Measurements from ENCODE around the gene SKAP1.
"Not testable (repeated sequence)": the region's sequence is repeated elsewhere in the genome, so short reads cannot be mapped to it uniquely, and the experiment has no call there.

The SKAP1 gene

DNA sequence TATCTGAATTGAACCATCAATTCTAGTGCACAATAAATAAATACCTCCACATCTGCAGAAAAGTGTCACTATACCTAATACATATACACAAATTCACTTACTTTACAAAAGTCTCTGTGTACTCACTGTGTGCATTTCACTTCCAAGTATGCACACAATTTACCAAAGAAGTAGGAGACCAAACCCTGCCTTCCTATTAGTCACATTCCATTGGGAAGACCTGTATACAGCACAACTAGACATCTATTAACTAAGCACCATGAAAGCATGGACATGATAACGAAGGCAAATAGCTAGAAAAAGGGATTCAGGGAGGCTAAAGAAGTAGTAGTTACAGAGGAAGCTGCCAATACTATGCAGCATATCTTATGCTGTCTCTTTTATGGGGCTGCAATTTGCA lies 183.0 kb downstream of the SKAP1 start:
- DNase-seq (ENCODE audit: low read depth in 2 of 2, low spot score in 1 of 2), result no peak

- no peak for DNase-seq (ENCODE audit: low read depth in 2 of 2, low spot score in 1 of 2)
These were observed 183.4 kb downstream of the SKAP1 start for GRCh38 chr17:48246612-48247011.

DNA sequence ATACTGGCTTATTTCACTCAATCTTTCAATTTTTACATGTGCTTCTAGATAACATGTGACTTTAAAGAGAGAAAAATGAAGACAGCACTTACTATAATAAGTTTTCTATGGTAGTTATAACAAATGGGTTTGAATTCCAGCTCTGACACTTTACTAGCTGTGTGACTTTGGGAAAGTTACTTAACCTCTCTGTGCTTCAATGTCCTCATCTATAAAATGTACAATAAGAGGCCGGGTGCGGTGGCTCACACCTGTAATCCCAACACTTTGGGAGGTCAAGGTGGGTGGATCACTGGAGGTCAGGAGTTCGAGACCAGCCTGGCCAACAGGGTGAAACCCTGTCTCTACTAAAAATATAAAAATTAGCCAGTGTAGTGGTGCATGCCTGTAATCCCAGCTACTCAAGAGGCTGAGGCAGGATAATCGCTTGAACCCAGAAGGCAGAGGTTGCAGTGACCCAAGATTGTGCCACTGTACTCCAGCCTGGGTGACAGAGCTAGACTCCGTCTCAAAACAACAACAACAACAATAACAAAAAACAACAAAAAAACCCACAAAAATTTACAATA lies 184.5 kb downstream of the SKAP1 start:
- not testable (repeated sequence) for DNase-seq (ENCODE audit: low read depth in 2 of 2, low spot score in 1 of 2)

- DNase-seq (ENCODE audit: low read depth in 2 of 2, low spot score in 1 of 2), result no peak
These were observed 185.2 kb downstream of the SKAP1 start for GRCh38 chr17:48244814-48245213.

DNA sequence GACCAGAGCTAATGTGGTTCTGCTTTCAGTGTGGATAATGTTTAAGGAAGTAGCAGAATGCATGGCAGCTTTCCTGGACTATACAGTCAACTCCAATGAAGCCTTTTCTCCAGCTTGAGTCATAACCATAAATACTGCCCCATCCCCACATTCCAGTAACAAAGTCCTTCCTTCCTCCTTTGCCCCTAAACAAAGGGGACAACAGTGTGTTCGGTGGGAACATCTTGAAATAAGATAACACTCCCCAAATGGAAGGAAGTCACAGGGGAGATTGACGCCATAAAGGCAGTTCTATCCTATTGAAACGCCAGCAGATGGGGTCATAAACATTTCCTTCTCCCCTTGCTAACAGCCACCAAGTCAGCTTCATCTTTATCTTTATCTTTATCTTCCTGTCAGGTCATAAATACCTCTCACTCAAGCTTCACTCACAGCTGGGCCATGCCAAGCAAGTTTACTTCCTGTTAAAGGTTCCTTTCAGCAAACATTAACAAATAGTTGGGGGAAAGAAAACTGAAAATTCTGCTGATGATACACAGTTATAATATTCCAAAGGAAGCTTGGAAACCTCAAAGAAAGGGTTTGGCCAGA lies 185.8 kb downstream of the SKAP1 start:
- DNase-seq (ENCODE audit: low read depth in 2 of 2, low spot score in 1 of 2), result no peak

DNA sequence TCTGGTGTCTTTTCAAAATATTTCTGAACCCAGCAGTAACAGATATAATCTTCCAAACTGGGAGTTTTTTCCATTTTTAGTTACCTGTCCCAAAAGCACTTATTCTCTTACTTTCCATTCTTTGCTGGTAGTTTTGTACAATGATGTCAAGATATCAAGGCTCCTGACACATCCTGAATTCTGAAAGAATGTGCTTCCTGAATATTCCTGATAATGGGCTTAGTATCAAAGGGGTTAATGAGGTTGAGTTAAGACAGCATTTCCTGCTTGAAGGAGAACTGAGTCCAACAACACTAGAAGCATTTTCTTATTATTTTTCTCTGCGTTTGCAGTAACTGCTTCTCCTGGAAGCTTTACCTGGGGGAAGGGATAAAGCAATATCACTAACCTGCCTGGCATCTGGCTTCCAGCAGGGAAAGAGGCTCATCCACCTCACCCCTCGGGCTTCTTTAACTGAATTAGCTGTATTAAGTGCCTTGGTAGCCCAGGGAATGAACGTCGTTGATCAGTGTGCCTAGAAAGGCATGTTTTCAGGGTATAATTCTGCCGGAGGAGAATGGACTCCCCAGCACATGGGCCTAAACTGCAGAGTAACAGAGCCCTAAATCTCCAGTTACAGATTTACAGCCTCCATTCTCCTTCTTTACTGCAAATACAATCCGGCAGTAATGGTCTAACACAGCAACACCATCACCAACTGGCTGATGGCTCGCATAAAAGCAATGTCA lies 188.1 kb downstream of the SKAP1 start:
- no peak for DNase-seq (ENCODE audit: low read depth in 2 of 2, low spot score in 1 of 2)

- DNase-seq (ENCODE audit: low read depth in 2 of 2, low spot score in 1 of 2), result no peak
These were observed 188.9 kb downstream of the SKAP1 start for GRCh38 chr17:48241131-48241591.

GRCh38 chr17:48240562-48241130 lies 189.4 kb downstream of the SKAP1 start:
- DNase-seq (ENCODE audit: low read depth in 2 of 2, low spot score in 1 of 2), result no peak

GRCh38 chr17:48240122-48240521 lies 189.9 kb downstream of the SKAP1 start:
- DNase-seq (ENCODE audit: low read depth in 2 of 2, low spot score in 1 of 2), result no peak

DNA sequence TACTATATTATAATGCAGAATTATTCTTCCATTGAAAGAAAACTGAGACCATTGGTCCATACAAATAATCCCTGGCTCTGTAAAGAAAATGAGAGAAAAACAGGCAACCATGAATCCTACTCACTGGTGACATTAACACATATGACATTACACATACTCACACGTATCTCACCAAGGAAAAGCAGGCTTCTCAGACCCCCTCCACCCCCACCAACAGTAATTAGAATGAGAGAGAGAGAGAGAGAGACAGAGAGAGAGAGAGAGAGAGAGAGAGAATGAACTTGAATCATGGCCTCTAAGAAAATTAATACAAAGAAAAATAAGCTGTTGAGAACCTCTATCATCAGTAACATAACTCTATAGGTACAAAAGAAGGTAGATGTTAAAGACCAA lies 190.4 kb downstream of the SKAP1 start:
- no peak for DNase-seq (ENCODE audit: low read depth in 2 of 2, low spot score in 1 of 2)

DNA sequence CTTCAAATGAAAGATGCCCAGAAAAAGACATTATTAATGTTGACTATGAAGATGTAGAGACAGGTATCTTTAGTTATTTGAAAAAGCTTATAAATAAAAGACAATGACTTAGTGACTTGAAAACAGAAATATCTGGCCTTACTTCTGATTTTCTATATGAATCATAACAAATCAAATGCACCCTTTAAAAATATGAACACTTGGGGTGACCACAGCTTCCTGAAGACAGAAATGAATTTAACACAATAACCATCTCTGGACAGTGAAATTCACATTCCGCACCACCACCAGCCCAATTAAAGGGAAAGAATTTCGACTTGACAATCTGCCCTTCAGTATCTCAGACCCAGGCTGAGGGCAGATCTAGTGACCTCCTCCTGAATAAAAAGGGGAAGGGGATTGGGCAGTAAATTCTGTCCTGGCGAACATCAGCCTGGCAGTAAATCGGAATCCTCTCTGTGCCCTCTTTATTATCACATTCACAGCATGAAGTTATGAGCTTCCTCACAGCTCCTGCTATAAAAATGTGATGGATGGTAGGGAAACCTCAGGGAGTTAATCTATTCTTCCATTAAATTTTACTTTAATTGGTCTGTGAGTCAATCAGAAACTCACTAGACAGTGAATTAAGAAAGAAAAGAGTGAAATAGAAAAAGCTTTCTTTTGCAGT lies 190.9 kb downstream of the SKAP1 start:
- DNase-seq (ENCODE audit: low read depth in 2 of 2, low spot score in 1 of 2), result no peak

- no peak for DNase-seq (ENCODE audit: low read depth in 2 of 2, low spot score in 1 of 2)
These were observed 192.6 kb downstream of the SKAP1 start for GRCh38 chr17:48237456-48237855.

DNA sequence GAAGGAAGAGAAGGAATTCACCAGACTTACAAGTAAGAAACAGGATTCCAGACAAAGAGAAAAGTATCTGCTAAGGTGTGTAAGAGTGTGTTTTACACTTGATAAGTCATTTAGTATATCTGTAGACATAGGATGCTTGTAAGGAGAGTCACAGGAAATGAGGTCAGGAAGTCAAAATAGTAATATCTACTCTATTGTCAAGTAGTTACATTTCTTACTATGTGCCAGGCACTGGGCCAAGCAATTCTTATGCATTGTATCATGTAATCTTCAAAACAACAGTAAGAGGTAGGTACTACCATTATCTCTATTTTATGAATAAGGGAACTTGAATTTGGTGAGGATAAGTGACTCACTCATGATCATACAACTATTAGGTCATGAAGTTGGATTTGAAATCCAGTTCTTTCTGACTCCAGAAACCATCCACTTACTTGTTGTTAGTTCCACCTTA lies 193.3 kb downstream of the SKAP1 start:
- no peak for DNase-seq (ENCODE audit: low read depth in 2 of 2, low spot score in 1 of 2)

GRCh38 chr17:48234922-48235321 lies 195.1 kb downstream of the SKAP1 start:
- DNase-seq (ENCODE audit: low read depth in 2 of 2, low spot score in 1 of 2), result no peak

- DNase-seq (ENCODE audit: low read depth in 2 of 2, low spot score in 1 of 2), result no peak
These were observed 197.7 kb downstream of the SKAP1 start for GRCh38 chr17:48231995-48232959.

- no peak for DNase-seq (ENCODE audit: low read depth in 2 of 2, low spot score in 1 of 2)
These were observed 200.1 kb downstream of the SKAP1 start for GRCh38 chr17:48229936-48230335.

DNA sequence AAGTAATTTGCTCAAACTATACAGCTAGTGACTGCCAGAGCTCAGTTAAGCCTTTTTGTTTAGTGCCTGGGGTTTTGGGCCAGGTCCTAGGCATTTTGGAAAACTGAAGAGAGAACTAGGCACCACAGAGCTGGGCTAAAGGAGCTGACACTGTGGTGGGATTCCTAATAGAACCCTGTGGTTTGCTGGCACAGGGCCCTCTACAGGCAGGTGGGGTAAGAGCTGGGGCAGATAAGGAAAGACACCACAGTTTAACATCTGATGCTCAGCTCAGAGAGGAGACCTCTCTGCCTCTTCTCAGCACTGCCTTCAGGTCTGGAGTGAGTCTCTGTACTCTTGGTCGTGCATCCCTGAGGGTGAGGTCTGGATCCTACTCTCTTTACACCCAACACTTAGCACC lies 201.3 kb downstream of the SKAP1 start:
- no peak for DNase-seq (ENCODE audit: low read depth in 2 of 2, low spot score in 1 of 2)

DNA sequence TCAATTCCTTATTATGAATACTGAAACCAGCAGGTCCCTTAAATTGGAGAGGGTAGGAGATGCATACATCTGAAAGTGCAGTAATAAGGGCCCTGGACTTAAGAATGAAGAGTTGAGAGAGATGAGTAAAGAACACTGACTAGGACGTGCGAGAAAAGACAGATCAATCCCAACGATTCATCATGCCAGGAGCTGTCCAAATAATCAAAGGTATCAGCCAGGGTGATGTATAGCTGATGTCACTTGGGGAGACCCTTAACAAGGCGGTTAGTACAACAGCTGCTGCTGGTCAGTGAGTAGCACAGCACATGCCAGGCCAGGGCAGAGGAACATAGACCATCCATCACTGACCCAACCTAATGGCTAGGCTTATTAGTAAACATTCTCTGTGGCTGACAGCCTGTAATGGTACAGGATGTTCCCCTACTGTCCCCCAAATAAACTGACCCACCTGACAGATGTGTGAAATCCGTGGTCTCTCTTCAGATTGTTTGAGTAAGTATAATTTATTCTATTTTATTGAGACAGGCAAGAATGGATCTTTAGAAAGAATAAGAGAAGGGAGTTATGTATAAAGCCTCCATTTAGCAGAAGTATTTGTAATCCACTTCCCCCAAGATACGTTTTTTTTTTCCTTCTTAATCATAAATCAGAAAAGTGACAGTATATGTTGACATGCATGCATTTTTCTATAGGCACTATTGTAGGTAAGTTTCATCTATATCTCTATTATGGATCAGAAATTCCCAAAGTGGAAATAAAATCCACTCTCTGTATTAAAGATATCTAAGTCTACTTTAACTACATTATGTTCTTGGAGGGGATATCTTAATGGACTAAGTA lies 204.1 kb downstream of the SKAP1 start:
- no peak for DNase-seq (ENCODE audit: low read depth in 2 of 2, low spot score in 1 of 2)

DNA sequence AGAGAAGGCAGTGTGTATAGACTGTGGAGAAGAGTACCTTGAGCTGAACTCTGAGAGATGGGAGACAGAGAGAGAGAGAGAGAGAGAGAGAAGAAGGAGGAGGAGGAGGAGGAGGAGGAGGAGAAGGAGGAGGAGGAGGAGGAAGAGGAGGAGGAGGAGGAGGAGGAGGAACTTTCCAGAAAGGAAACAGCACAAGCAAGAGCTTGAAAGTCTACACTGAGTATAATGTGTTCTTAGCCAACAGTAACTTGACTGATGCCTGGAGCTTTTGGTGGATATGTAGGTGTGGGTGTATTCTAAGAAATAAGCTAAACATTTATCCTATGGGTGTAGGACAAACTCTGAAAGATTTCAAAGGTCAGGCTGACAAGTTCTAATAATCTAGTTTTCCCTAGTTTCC lies 206.1 kb downstream of the SKAP1 start:
- DNase-seq (ENCODE audit: low read depth in 2 of 2, low spot score in 1 of 2), result no peak

- no peak for DNase-seq (ENCODE audit: low read depth in 2 of 2, low spot score in 1 of 2)
These were observed 210.4 kb downstream of the SKAP1 start for GRCh38 chr17:48219617-48220016.

Data from stimulated activated CD8-positive, alpha-beta memory T cell treated with anti-CD3 and anti-CD28 coated beads, Interleukin-4, amount 100 ng/mL, for 4 hours (primary cell).